IPS-NIHi7 (cell line): ENCODE results near the gene ALDH16A1.
"Not testable (repeated sequence)": the region's sequence is repeated elsewhere in the genome, so short reads cannot be mapped to it uniquely, and the experiment has no call there.

Experiments
- DNase-seq: peaks from one replicate; pipeline ENCODE4 v3.0.0; 2012; ENCODE audit warnings: mixed read lengths; ENCODE audit errors: extremely low spot score

ALDH16A1 gene

DNA sequence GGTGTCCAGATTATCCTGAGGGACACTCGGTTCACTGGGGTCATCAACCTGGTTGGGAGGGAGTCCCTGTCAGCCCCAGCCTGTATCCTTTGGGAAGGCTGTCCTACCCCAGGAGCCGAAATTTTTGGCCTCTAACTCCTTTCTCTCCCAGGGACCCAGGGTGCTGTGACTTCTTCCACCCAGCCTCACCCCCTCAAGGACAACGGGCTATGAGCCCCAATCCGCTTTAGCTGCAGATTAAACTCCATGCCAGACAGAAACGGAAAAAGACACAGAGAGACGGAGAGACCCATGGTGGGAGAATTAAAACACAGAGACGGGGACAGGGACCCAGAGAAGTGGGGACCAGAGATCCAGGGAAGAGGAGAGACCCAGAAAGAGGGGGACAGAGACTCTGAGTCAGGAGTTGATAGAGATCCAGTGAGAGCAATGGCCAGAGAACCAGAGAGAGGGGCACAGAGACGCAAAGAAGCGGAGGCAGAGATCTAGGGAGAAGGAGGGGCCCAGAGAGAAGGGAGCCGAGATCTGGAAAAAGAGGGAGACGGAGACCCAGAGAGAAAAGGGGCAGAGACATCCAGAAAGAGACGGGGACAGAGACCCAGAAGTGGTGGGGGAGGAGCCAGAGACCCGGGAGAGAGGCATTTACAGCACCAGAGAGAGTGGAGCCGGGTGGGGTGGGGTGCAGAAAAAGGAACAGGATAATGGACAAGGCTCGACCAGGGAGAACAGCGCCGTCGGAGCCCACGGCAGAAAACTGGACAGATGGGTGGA, 12.4 kb upstream of the ALDH16A1 start:
- no peak for DNase-seq

DNA sequence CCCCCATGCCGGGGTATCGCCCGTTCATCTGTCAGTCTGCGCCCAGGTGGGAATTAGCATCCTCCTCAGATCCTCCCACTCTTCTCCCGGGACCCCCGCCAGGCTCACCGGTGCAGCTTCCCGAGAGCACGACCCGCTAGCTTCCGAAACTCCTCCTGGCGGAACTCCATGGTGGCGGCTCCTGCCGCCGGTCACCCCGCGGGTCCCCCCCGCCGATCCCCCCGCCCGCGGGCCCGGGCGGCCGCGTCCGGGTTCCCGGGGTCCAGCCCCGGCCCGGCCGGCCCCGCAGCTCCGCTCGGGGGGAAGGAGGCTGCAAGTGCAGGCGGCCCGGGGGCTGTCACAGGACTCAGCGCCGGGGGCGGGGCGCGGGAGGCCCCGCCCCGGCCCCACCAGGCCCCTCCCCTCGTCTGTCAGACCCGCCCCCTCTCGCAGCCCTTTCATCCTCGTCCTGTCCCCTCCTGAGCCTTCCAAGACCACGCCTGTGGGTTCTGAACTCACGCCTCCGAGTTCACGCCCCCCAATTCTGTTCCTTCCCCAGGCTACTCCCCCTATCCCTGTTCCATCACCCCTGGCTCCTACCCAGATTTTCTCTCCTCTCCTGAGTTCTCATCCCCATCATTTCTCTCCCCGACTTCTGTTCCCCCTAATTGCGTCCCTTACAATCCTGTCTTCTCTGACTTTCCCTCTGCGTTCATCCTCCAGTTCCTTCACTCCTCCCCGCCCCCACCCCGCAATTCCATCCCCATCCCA, 11.6 kb upstream of the ALDH16A1 start, which contains the start of gene SLC17A7:
TSS of gene SLC17A7 (minus strand) at position 318 of the 750 bp plus-strand sequence. CDS start at position 170, 148 bp downstream.
- peak; percentile 70 for DNase-seq

DNA sequence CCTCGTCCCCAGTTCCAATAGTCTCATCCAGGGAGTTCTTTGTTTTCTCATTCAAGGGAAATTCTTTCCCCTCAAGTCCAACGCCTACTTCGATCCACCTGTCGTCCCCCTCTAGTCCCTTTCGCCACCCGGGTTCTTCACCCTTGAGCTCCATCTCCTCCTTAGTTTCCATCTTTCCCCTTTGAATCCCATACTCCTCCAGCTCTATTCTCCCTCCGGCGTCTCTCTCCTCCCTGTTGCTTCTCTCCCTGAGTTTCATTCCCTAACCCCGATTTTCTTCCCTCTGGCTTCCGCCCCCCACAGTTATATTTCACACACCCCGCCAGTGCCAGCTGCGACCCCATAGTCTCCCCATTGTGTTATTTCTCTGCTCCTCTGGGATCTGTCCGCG, 11.1 kb upstream of the ALDH16A1 start:
- DNase-seq: no peak

DNA sequence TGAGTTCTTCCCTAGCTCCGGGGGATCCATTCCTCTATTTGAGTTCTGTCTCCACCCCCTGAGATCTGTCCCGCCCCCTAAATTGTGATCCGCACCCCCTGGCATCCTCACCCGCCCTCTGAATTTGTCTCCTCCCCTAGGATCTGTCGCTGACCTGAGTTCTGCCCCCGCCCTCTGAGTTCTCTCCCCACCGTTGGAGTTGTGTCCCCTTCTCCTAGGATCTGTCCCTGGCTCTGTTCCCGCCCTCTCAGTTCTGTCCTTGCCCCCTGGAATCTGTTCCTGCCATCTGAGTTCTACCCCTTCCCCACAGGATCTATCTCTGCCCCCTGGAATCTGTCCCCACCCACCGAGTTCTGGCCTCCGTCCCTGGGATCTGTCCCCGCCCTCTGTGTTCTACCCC, 10.7 kb upstream of the ALDH16A1 start:
- no peak for DNase-seq

DNA sequence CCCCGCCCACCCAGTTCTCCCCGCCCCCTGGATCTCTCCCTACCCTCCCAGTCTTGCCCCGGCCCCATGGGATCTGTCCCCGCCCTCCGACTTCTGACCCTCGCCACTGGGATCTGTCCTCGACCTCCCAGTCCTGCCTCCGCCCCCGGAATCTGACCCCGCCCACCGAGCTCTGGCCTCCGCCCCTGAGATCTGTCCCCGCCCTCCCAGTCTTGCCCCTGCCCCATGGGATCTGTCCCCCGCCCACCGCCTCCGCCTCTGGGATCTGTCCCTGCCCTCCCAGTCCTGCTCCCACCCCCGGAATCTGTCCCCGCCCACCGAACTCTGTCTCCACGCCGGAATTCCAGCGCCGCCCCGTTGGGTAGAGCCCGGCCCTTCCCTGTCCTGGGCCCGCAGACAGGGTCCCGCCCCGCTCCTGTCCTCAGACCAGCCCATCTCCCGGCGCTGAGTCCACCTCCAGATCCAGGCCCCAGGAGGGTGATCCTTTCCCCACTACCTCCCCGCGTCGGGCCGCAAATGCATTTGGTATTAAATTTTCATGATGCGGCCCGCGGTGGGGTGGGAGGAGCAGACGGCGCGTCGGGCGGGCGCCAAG, 10.2 kb upstream of the ALDH16A1 start:
- DNase-seq: peak; percentile 88

DNA sequence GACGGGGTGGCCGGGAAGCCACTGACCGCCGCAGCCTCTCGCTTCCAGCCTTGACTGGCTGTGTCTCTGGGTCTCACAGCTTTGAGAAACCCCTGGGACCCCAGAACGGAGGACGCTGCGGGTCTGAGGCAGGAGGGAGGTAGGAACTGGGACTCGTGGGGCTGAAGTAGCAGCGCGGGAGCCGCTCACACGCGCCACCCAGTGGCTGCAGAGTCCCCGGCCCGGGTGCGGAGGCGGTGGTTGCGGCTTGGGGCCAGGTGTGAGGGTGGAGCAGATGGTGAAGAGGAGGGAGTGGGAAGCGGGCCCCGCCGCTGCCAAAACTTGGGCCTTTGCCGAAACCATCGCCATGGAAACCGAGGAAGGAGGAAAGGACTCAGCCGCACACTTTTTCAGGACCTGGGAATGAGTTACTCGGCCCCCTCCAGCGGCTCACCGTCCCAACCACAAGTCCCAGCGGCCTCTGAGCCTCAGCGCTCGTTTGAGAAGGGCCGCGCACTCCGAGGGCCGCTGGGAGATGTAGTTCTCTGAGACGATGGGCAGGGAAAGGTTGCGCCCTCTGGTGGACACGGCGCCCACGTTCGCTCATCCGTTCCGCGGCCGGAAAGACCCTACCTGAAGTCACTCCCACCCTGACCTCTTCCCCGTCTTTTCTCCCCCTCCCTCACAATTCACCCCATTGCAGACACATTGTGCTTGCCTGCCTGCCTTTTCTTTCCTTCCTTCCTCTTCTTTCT, 9.5 kb upstream of the ALDH16A1 start:
- peak; percentile 79 for DNase-seq

DNA sequence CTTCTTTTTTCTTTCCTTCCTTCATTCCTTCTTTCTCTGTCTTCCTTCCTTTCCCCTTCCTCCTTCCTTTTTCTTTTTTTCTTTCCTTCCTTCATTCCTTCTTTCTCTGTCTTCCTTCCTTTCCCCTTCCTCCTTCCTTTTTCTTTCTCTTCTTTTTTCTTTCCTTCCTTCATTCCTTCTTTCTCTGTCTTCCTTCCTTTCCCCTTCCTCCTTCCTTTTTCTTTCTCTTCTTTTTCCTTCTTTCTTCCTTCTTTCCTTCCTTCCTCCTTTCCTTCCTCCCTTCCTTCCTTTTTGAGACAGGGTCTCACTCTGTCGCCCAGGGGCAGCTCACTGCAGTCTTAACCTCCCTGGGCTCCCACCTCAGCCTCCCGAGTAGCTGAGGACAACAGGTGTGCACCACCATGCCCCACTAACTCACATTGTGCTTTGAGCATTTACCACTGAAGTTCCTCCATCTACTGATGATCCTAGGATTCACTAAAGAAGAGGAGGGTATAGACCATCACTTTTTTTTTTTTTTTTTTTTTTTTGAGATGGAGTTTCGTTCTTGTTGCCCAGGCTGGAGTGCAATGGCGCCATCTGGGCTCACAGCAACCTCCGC, 8.8 kb upstream of the ALDH16A1 start:
- DNase-seq: not testable (repeated sequence)

DNA sequence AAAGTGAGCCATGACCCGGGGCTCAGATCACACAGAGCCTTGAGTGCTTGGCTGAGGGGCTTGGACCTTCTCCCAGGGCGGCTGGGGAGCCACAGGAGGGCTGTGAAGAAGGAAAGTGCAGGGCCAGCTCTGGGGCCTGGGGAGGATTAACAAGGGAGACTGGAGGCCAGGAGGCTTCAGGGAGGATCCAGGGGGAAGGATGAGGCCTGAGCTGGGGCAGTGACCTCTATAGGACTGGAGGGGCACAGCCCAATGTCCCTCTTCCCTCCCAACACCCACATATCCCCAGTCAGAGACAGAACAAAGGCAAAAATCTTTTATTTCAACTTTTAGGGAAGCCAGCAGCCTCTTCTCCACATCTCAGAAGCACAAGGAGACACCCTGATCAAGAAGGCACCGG, 7.0 kb upstream of the ALDH16A1 start:
- DNase-seq: no peak

DNA sequence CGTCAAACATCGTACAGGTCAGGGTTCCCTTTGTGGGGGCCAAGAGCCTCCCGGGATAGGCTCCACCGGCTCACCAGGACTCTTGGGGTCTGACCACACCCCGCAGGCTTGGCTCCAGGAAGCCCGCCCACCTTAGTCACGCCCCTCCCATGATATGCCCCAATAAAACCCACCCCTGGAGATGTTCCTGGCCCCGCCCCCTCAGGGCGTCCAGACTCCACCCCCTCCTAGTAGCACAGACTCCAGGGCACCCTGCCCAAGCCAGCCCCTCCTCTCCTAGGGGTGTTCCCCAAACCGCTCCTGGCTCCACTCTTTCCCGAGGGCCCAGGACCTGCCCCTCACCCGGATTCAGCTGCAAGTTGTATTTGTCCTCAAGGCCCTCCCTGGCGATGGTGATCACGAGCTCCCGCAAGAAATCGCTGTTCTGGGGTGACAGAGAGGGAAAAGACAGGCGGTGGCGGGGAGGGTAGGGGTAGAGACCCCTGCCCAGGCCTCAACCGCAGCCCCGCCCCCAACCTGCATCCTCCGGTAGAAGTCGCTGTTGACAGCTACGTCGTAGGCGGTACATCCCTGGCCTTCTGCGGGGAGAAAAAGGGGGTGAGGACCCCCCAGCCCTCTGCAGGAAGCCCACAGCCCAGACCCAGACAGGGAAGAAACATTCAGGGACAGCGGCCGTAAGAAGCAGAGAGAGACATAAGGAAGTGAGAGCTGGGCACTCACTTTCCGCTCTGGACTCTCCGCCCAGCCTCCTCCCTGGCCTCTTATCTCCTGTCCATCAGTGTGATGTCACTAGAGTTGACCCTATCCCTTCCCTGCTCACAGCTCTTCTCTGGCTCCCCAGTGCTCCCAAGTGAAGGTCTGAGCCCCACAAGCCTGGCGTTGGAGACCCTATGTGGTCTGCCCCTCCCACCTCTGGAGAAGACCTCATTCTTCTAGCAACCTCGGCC, 5.3 kb upstream of the ALDH16A1 start:
- DNase-seq: peak; percentile 66

DNA sequence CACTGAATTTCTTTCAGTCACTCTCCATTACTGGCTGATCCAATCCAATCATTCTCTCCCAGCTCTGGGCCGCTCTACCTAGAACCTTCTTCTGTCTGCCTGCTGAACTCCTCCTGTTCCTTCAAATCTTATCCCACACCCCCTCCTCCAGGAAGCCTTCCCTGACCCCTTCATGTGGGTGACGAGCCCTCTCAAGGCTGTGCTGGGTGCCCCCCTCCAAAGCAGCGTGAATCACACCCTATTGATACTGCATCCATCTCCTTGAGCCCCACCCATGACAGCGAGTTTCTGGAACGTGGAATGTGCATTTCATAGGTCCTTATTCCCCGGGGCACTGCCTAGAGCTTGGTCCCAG, 4.6 kb upstream of the ALDH16A1 start:
- DNase-seq: no peak

DNA sequence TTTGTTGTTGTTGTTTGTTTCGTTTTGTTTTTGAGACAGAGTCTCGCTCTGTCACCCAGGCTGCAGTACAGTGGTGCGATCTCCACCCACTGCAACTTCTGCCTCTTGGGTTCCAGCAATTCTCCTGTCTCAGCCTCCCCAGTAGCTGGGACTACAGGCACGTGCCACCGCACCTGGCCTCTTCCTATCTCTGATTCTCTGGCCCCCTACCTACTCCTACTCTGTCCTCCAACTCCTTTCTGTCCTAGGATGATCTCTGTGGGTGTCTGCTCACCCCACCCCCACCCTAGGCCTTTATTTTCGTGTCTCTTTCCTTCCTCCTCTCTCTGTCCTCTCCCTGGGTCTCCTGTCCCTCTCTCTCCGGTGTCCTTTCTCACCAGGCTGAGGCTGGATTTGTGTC, 2.6 kb upstream of the ALDH16A1 start:
- DNase-seq: no peak

DNA sequence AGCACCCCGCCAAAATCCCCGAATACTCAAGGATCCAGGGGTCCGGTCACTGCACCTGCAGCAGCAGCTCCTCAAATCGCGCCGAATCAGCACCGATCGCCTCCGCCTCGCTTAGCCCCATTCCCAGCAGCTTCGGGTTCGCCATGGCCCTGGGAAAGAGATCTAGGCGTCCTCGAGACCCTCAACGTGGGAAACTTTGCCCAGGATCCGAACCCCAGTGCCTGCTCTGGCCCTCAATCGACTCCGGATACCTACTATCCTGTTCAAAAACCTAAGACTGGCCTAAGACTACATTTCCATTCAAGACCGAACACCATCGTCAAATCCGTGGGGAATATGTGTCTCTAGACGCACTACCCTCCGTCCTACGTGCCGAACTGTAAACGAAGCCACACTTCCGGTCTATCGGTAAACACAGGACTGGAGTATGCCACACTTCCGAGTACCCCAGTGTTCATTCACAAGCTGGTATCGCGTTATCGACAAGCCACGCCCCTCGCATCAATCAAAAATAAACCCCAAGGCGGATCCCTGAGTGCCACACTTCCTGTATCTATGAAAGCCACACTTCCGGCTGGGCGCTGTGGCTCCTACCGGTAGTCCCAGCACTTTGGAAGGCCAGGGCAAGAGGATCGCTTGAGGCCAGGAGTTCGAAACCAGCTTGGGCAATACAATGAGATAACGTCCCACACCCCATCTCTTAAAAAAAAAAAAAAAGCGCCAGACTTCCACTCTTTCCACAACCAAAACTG, 1.4 kb upstream of the ALDH16A1 start, which contains the start of gene PIH1D1:
TSS of gene PIH1D1 (minus strand) at position 385 of the 752 bp plus-strand sequence. CDS start at position 145, 240 bp downstream.
- peak; percentile 82 for DNase-seq

DNA sequence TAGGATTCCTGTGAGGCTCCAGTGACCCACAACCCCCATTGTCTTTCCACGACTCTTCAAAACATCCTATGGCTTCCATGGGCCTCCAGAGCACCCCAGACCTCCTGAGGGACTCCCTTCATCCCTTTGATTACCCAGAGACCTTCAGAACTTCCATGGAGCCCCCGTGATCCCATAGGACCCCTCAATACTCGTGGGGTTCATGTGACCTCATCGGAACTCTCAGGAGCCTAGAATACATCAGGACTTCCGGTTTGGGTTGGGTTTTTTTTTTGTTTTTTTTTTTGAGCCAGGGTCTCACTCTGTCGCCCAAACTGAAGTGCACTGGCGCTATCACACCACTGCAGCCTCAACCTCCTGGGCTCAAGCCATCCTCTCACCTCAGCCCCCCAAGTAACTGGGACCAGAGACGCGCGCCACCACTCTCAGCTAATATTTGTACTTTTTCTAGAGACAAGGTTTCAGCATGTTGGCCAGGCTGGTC, 774 bp downstream of the ALDH16A1 start:
- DNase-seq: no peak

DNA sequence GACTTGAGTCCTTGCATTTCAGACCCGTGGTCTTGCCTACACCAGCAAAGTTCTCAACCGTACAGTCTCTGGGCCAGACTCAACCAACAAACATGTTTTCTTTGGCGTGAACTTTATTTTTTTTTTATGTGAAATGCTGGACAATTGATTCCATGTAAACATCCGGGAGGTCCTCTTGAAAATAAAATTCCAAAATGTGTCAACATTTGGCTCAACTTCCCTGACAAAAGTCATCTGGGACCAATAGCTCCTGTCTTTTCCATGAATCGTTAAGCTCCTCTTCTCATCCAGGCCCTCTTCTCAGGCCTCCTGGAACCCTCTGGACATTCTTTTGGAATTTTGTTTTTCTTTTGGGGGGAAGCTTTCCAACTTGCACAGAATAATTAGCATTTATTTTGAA, 2.7 kb downstream of the ALDH16A1 start:
- no peak for DNase-seq

DNA sequence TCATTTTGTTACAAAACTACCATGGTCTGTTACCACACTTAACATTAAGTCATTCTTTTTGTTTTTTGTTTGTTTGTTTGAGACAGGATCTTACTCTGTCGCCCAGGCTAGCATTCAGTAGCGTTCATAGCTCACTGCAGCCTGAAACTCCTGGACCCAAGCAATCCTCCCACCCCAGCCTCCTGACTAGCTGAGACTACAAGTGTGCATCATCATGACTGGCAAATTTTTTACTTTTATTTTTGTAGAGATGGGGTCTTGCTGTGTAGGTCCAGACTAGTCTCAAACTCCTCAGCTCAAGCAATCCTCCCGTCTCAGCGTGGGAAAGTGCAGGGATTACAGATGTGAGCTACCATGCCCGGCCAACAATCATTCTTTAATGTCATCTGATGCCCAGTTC, 3.3 kb downstream of the ALDH16A1 start:
- no peak for DNase-seq

DNA sequence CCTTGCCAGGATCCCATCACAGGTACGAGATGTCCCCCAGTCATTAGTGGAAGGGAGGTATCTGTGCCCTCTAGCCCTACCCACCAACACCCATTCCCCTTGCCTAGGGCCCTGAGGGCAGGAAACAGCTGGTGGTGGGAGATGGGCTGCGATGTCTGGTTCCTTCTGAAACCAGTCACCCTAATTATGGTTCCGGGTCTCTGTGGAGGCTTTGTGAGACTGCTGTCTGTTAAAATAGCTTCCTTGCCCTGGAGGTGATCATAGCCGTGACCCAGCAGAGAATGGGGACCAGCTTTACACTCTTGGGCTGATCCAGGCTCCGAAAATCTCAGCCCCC, 5.5 kb downstream of the ALDH16A1 start:
- no peak for DNase-seq

DNA sequence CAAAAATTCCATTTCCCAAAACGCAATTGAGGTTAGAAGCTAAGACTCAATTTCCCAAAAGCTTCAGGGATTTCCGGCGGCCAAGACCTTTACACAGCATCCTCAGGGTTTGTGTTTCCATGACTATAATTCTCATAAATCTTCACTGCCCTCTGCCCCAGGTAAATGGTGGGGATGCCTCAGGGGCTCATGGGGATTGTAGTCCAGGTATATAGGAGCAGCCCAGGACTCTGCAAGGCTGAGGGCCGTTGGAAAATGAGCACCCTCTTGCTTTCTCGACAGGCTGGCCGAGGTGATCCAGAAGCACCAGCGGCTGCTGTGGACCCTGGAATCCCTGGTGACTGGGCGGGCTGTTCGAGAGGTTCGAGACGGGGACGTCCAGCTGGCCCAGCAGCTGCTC, 6.4 kb downstream of the ALDH16A1 start:
- no peak for DNase-seq

DNA sequence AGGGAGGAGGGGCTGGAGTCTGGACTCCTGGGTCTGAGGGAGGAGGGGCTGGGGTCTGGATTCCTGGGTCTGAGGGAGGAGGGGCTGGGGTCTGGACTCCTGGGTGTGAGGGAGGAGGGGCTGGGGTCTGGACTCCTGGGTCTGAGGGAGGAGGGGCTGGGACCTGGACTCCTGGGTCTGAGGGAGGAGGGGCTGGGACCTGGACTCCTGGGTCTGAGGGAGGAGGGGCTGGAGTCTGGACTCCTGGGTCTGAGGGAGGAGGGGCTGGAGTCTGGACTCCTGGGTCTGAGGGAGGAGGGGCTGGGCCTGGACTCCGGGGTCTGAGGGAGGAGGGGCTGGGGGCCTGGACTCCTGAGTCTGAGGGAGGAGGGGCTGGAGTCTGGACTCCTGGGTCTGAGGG, 8.1 kb downstream of the ALDH16A1 start:
- not testable (repeated sequence) for DNase-seq

DNA sequence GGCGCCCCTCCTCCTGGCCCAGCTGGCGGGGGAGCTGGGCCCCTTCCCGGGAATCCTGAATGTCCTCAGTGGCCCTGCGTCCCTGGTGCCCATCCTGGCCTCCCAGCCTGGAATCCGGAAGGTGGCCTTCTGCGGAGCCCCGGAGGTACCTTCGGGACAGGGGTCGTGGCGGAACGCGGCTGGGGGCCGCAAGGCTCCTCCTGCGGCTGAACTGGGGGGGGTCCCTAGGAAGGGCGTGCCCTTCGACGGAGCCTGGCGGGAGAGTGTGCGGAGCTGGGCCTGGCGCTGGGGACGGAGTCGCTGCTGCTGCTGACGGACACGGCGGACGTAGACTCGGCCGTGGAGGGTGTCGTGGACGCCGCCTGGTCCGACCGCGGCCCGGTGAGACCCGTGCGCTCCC, 8.6 kb downstream of the ALDH16A1 start:
- DNase-seq: no peak

DNA sequence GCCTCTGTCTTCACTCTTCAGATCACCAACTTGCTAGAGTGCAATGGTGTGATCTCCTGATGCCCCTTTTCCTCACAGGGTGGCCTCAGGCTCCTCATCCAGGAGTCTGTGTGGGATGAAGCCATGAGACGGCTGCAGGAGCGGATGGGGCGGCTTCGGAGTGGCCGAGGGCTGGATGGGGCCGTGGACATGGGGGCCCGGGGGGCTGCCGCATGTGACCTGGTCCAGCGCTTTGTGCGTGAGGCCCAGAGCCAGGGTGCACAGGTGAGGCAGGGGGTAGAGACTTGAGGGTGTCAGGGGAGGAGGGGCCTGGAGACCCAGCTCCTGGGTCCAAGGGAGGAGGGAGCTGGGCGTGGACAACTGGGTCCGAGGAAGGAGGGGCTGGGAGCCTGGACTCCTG, 9.5 kb downstream of the ALDH16A1 start:
- DNase-seq: no peak
